ENCODE data around the gene CARF.

The CARF gene

DNA sequence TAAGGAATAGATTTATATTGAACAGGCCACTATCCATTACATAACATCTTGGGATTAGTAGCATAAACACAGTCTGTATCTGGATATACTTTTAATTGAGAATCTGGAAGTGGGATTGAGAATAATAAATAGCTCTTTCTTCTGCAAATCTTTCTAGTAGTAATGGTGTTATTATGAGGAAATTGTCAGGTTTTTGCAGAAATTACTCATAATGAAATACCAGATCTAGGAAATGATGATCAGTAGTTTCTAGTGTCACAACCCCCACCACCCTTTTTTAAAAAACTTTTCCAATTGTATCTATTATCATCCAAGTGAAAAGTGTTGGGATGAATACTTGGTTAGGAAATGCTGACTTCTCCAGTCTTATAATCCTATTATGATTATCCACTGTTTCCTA, 121.3 kb downstream of the CARF start:
- no peak overlapping the region for H3K27ac ChIP-seq (ENCODE audit: extremely low read depth, low read depth, low read length)
- ChIA-PET POLR2A (no interaction called here), CTCF (no interaction called here)
- peaks cover 11% of the 10 kb centered on the region for H3K4me1 ChIP-seq (ENCODE audit: control insufficient read depth, insufficient read depth, low read length)
- H3K4me3 ChIP-seq (ENCODE audit: low read depth, low read length): no peak overlapping the region
- no peaks in the 10 kb centered on the region for H3K36me3 ChIP-seq (ENCODE audit: control insufficient read depth in 2 of 2, insufficient read depth in 1 of 2, low read length in 2 of 2)
- H3K9me3 ChIP-seq (ENCODE audit: control insufficient read depth, insufficient read depth, low read depth, low read length): no peaks in the 10 kb centered on the region
- no peak for TF ChIP-seq FEZF1 (tag by site-specific recombination; IDR thresholded peaks at IDR 0.05)
- TF ChIP-seq ZNF211 (tag by site-specific recombination; IDR thresholded peaks at IDR 0.05; ENCODE audit: low read depth): no peak
- no peak for TF ChIP-seq ZSCAN30 (tag by site-specific recombination; IDR thresholded peaks at IDR 0.05)
- TF ChIP-seq ZFP37 (tag by site-specific recombination; IDR thresholded peaks at IDR 0.05): no peak
- no peak for TF ChIP-seq ZNF76 (tag by site-specific recombination; IDR thresholded peaks at IDR 0.05; ENCODE audit: borderline replicate concordance, low read depth)
- TF ChIP-seq ZNF571 (tag by site-specific recombination; IDR thresholded peaks at IDR 0.05): no peak
- TF ChIP-seq, protein P1, sequence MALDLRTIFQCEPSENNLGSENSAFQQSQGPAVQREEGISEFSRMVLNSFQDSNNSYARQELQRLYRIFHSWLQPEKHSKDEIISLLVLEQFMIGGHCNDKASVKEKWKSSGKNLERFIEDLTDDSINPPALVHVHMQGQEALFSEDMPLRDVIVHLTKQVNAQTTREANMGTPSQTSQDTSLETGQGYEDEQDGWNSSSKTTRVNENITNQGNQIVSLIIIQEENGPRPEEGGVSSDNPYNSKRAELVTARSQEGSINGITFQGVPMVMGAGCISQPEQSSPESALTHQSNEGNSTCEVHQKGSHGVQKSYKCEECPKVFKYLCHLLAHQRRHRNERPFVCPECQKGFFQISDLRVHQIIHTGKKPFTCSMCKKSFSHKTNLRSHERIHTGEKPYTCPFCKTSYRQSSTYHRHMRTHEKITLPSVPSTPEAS (tag by site-specific recombination; IDR thresholded peaks at IDR 0.05): no peak
- no peak for TF ChIP-seq ZNF19 (tag by site-specific recombination; IDR thresholded peaks at IDR 0.05; ENCODE audit: low read depth)
- TF ChIP-seq KLF16 (tag by site-specific recombination; IDR thresholded peaks at IDR 0.05): no peak
- TF ChIP-seq ZNF10 (tag by site-specific recombination; IDR thresholded peaks at IDR 0.05): no peak
- TF ChIP-seq, protein P2, sequence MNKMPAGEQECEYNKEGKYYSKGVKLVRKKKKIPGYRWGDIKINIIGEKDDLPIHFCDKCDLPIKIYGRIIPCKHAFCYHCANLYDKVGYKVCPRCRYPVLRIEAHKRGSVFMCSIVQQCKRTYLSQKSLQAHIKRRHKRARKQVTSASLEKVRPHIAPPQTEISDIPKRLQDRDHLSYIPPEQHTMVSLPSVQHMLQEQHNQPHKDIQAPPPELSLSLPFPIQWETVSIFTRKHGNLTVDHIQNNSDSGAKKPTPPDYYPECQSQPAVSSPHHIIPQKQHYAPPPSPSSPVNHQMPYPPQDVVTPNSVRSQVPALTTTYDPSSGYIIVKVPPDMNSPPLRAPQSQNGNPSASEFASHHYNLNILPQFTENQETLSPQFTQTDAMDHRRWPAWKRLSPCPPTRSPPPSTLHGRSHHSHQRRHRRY (tag by site-specific recombination; IDR thresholded peaks at IDR 0.05): no peak
- TF ChIP-seq YY1 (tag by site-specific recombination; IDR thresholded peaks at IDR 0.05): no peak
- TF ChIP-seq, protein P3, sequence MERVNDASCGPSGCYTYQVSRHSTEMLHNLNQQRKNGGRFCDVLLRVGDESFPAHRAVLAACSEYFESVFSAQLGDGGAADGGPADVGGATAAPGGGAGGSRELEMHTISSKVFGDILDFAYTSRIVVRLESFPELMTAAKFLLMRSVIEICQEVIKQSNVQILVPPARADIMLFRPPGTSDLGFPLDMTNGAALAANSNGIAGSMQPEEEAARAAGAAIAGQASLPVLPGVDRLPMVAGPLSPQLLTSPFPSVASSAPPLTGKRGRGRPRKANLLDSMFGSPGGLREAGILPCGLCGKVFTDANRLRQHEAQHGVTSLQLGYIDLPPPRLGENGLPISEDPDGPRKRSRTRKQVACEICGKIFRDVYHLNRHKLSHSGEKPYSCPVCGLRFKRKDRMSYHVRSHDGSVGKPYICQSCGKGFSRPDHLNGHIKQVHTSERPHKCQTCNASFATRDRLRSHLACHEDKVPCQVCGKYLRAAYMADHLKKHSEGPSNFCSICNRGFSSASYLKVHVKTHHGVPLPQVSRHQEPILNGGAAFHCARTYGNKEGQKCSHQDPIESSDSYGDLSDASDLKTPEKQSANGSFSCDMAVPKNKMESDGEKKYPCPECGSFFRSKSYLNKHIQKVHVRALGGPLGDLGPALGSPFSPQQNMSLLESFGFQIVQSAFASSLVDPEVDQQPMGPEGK (tag by site-specific recombination; IDR thresholded peaks at IDR 0.05): no peak

DNA sequence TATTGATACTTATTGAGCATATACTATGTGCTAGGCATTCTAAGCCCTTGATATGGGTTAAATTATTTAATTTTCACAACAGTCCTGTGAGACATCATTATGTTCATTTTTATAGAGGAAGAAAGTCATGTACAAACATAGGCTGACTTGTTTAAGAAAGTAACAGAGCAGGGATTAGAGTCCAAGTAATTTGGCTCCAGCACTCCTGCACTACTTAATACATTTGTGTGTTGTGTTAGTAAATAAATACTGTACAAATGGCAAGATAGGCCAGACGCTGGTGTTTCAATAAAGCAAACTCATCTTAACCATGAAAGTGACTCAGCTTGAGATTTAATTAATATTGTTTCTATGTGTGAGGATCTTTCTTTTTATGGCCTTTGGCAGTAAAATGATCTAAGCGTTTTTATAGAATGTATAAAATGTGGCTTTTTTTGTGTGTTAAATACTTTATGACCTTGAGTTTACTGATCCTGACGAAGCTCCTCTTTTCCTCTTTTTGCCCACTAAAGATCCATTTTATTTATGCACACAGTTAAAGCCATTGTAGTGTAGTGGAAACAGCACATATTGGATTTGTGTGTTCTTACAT, 123.9 kb downstream of the CARF start:
- ChIA-PET CTCF (no interaction called here), POLR2A (no interaction called here)
- Histone ChIP-seq H3K27ac (ENCODE audit: extremely low read depth, low read depth, low read length) (no peak overlapping the region), H3K4me1 (ENCODE audit: control insufficient read depth, insufficient read depth, low read length) (peaks cover 11% of the 10 kb centered on the region), H3K4me3 (ENCODE audit: low read depth, low read length) (no peak overlapping the region), H3K36me3 (ENCODE audit: control insufficient read depth in 2 of 2, insufficient read depth in 1 of 2, low read length in 2 of 2) (no peaks in the 10 kb centered on the region), H3K9me3 (ENCODE audit: control insufficient read depth, insufficient read depth, low read depth, low read length) (no peaks in the 10 kb centered on the region)
- TF ChIP-seq ZSCAN30 (tag by site-specific recombination; IDR thresholded peaks at IDR 0.05) (0 out of 2 replicates have a peak, but pooled peaks have one; percentile 40), GLI2 (tag by site-specific recombination; IDR thresholded peaks at IDR 0.05; ENCODE audit: borderline replicate concordance, low read depth) (peak; percentile 25; the same call in 1 of the 2 replicates)
- TF ChIP-seq, protein P4, sequence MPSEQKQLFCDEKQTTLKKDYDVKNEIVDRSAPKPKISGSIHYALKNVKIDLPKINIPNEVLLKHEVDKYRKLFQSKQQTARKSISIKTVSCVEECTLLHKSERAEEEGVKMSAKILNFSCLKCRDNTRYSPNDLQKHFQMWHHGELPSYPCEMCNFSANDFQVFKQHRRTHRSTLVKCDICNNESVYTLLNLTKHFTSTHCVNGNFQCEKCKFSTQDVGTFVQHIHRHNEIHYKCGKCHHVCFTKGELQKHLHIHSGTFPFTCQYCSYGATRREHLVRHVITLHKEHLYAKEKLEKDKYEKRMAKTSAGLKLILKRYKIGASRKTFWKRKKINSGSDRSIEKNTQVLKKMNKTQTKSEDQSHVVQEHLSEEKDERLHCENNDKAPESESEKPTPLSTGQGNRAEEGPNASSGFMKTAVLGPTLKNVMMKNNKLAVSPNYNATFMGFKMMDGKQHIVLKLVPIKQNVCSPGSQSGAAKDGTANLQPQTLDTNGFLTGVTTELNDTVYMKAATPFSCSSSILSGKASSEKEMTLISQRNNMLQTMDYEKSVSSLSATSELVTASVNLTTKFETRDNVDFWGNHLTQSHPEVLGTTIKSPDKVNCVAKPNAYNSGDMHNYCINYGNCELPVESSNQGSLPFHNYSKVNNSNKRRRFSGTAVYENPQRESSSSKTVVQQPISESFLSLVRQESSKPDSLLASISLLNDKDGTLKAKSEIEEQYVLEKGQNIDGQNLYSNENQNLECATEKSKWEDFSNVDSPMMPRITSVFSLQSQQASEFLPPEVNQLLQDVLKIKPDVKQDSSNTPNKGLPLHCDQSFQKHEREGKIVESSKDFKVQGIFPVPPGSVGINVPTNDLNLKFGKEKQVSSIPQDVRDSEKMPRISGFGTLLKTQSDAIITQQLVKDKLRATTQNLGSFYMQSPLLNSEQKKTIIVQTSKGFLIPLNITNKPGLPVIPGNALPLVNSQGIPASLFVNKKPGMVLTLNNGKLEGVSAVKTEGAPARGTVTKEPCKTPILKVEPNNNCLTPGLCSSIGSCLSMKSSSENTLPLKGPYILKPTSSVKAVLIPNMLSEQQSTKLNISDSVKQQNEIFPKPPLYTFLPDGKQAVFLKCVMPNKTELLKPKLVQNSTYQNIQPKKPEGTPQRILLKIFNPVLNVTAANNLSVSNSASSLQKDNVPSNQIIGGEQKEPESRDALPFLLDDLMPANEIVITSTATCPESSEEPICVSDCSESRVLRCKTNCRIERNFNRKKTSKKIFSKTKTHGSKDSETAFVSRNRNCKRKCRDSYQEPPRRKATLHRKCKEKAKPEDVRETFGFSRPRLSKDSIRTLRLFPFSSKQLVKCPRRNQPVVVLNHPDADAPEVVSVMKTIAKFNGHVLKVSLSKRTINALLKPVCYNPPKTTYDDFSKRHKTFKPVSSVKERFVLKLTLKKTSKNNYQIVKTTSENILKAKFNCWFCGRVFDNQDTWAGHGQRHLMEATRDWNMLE (tag by site-specific recombination; conservative IDR thresholded peaks at IDR 0.05; ENCODE audit: low read depth): no peak
- TF ChIP-seq, protein P5, sequence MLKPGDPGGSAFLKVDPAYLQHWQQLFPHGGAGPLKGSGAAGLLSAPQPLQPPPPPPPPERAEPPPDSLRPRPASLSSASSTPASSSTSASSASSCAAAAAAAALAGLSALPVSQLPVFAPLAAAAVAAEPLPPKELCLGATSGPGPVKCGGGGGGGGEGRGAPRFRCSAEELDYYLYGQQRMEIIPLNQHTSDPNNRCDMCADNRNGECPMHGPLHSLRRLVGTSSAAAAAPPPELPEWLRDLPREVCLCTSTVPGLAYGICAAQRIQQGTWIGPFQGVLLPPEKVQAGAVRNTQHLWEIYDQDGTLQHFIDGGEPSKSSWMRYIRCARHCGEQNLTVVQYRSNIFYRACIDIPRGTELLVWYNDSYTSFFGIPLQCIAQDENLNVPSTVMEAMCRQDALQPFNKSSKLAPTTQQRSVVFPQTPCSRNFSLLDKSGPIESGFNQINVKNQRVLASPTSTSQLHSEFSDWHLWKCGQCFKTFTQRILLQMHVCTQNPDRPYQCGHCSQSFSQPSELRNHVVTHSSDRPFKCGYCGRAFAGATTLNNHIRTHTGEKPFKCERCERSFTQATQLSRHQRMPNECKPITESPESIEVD (tag by site-specific recombination; IDR thresholded peaks at IDR 0.05): peak; percentile 89
- TF ChIP-seq, protein P6, sequence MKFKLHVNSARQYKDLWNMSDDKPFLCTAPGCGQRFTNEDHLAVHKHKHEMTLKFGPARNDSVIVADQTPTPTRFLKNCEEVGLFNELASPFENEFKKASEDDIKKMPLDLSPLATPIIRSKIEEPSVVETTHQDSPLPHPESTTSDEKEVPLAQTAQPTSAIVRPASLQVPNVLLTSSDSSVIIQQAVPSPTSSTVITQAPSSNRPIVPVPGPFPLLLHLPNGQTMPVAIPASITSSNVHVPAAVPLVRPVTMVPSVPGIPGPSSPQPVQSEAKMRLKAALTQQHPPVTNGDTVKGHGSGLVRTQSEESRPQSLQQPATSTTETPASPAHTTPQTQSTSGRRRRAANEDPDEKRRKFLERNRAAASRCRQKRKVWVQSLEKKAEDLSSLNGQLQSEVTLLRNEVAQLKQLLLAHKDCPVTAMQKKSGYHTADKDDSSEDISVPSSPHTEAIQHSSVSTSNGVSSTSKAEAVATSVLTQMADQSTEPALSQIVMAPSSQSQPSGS (tag by site-specific recombination; IDR thresholded peaks at IDR 0.05; ENCODE audit: low read depth): no peak
- TF ChIP-seq, protein P7, sequence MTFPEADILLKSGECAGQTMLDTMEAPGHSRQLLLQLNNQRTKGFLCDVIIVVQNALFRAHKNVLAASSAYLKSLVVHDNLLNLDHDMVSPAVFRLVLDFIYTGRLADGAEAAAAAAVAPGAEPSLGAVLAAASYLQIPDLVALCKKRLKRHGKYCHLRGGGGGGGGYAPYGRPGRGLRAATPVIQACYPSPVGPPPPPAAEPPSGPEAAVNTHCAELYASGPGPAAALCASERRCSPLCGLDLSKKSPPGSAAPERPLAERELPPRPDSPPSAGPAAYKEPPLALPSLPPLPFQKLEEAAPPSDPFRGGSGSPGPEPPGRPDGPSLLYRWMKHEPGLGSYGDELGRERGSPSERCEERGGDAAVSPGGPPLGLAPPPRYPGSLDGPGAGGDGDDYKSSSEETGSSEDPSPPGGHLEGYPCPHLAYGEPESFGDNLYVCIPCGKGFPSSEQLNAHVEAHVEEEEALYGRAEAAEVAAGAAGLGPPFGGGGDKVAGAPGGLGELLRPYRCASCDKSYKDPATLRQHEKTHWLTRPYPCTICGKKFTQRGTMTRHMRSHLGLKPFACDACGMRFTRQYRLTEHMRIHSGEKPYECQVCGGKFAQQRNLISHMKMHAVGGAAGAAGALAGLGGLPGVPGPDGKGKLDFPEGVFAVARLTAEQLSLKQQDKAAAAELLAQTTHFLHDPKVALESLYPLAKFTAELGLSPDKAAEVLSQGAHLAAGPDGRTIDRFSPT (tag by site-specific recombination; IDR thresholded peaks at IDR 0.05): no peak

All from HEK293 (cell line).